GM23248 (cell line): ENCODE measurements around the gene PRKAR1B. TPM values are rescaled to one million over a fixed set of nuclear protein-coding genes. Genes with fewer than 3 reads are reported as not detected.

ENCODE experiments used
- DNase-seq: peaks from one replicate; pipeline ENCODE4 v3.0.0-alpha.2; 2015
- H2AFZ ChIP-seq: fragments of 200-600 bp; sonication (generic); 2 replicates; pipeline ENCODE4 v1.6.1; 2016; ENCODE audit warnings: antibody characterized with exemption
- H3F3A ChIP-seq: fragments of 200-600 bp; sonication (generic); 2 replicates; pipeline ENCODE4 v1.6.1; 2016; ENCODE audit warnings: mild to moderate bottlenecking, antibody characterized with exemption, mixed run types; ENCODE audit not compliant: insufficient read depth
- H3K27ac ChIP-seq: fragments of 200-600 bp; sonication (generic); 2 replicates; pipeline ENCODE4 v1.5.1; 2016; ENCODE audit warnings: mild to moderate bottlenecking
- H3K27me3 ChIP-seq: fragments of 200-600 bp; sonication (generic); replicated peaks from 2 replicates; pipeline ENCODE4 v1.6.1; 2016; ENCODE audit warnings: mild to moderate bottlenecking; ENCODE audit not compliant: insufficient read depth
- H3K36me3 ChIP-seq: fragments of 200-600 bp; sonication (generic); 2 replicates; pipeline ENCODE4 v1.6.1; 2016; ENCODE audit warnings: low read depth, mild to moderate bottlenecking
- H3K4me1 ChIP-seq: fragments of 200-600 bp; sonication (generic); 2 replicates; pipeline ENCODE4 v1.6.1; 2016; ENCODE audit warnings: mild to moderate bottlenecking; ENCODE audit not compliant: insufficient read depth
- H3K4me2 ChIP-seq: fragments of 200-600 bp; sonication (generic); one replicate; pipeline ENCODE4 v1.6.1; 2016; ENCODE audit warnings: mild to moderate bottlenecking; ENCODE audit not compliant: unreplicated experiment
- H3K4me3 ChIP-seq: fragments of 200-600 bp; sonication (generic); 2 replicates; pipeline ENCODE4 v1.5.1; 2016; ENCODE audit warnings: mild to moderate bottlenecking
- H3K79me2 ChIP-seq: fragments of 200-600 bp; sonication (generic); 2 replicates; pipeline ENCODE4 v1.6.1; 2016; ENCODE audit warnings: mild to moderate bottlenecking; ENCODE audit not compliant: insufficient read depth
- H3K9ac ChIP-seq: fragments of 200-600 bp; sonication (generic); 2 replicates; pipeline ENCODE4 v1.6.1; 2016; ENCODE audit warnings: mild to moderate bottlenecking
- H3K9me2 ChIP-seq: fragments of 200-600 bp; sonication (generic); 2 replicates; pipeline ENCODE4 v1.6.1; 2016; ENCODE audit warnings: mixed run types, mild to moderate bottlenecking, moderate library complexity; ENCODE audit not compliant: insufficient read depth
- H3K9me3 ChIP-seq: fragments of 200-600 bp; sonication (generic); one replicate; pipeline ENCODE4 v1.6.1; 2017; ENCODE audit warnings: low read depth
- H4K20me1 ChIP-seq: fragments of 200-600 bp; sonication (generic); 2 replicates; pipeline ENCODE4 v1.6.0; 2016; ENCODE audit not compliant: insufficient read depth
- EZH2 ChIP-seq: fragments of 200-600 bp; sonication (generic); IDR thresholded peaks from 2 replicates; pipeline ENCODE4 v1.6.1; 2018; ENCODE audit warnings: antibody characterized with exemption, mild to moderate bottlenecking; ENCODE audit not compliant: insufficient read depth, poor library complexity, severe bottlenecking
- EZH2phosphoT487 ChIP-seq: fragments of 200-600 bp; sonication (generic); IDR thresholded peaks from 2 replicates; pipeline ENCODE4 v1.6.1; 2018; ENCODE audit warnings: antibody characterized with exemption, moderate library complexity, mild to moderate bottlenecking, low read depth; ENCODE audit not compliant: insufficient read depth
- WGBS, 2 experiments: methylation state at CpG; one replicate each; pipeline ENCODE4 v1.1.6; 2015 to 2017; ENCODE audit warnings: low lambda C conversion rate in 2 of 2, low coverage in 1 of 2; ENCODE audit errors: missing lambda C conversion rate in 2 of 2; 5-methylcytosine and 5-hydroxymethylcytosine counted together
- in situ Hi-C: fragments of 300-500 bp; cut with MboI; formaldehyde crosslinking; loops from 2 replicates; pipeline ENCODE4 v1.15.0; 2020
- polyA plus RNA-seq: library from polyadenylated mRNA; unstranded; fragments of >200 nt; fragmentation: Nextera tagmentation; extraction: Ambion mirVana; gene quantifications from 2 replicates; pipeline ENCODE4 v1.2.1, GENCODE V29; 2016
- total RNA-seq: library from RNA; depleted of rRNA; stranded (reverse); fragments of >200 nt; shearing (Covaris generic); gene quantifications from 2 replicates; pipeline ENCODE4 v1.2.3, GENCODE V29; 2014

The PRKAR1B gene
- total and polyA plus RNA-seq, 2 experiments from 2014 or later = 10.2 to 12.9 TPM

DNA sequence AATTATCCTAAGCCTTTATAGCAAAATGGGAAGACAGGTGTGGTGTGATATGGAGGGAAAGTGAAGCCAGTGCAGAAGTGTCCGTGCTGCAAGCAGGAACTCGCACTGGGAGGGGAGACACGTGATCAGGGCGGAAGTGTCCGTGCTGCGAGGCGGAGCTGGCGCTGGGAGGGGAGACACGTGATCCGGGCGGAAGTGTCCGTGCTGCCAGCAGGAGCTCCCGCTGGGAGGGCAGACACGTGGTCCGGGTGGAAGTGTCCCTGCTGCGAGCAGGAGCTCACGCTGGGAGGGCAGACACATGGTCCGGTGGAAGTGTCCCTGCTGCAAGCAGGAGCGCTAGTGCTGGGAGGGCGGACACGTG lies 40.5 kb upstream of the PRKAR1B start:
- H3K9ac ChIP-seq = no peak overlapping the region
- DNase-seq = no peak
- no peaks in the 10 kb centered on the region for H3K79me2 ChIP-seq
- peaks cover 7% of the 10 kb centered on the region; the same call in 1 of the 2 replicates for H3K36me3 ChIP-seq
- no peak overlapping the region for H2AFZ ChIP-seq
- H3K4me2 ChIP-seq = no peak overlapping the region
- TF ChIP-seq EZH2 (no peak), EZH2phosphoT487 (no peak)
- in situ Hi-C loops = loop anchor here (5.0 kb wide), 1 partner anchor 445 kb away; no protein-coding TSS in a partner anchor
- 86 to 92% methylated on average over 19 to 20 of the region's 21 CpGs for WGBS, 2 experiments
- no peaks in the 10 kb centered on the region for H4K20me1 ChIP-seq
- H3K27ac ChIP-seq = no peak overlapping the region
- no peaks in the 10 kb centered on the region for H3K9me2 ChIP-seq
- no peaks in the 10 kb centered on the region for H3K27me3 ChIP-seq
- no peaks in the 10 kb centered on the region for H3F3A ChIP-seq
- H3K9me3 ChIP-seq = no peaks in the 10 kb centered on the region
- no peak overlapping the region for H3K4me3 ChIP-seq
- no peaks in the 10 kb centered on the region for H3K4me1 ChIP-seq

GRCh38 chr7:765383-765782 lies 38.3 kb upstream of the PRKAR1B start:
- Histone ChIP-seq H3K4me3 (no peak overlapping the region), H3K9me3 (no peaks in the 10 kb centered on the region), H3F3A (no peaks in the 10 kb centered on the region), H3K9me2 (no peaks in the 10 kb centered on the region), H3K79me2 (no peaks in the 10 kb centered on the region), H4K20me1 (no peaks in the 10 kb centered on the region), H3K4me1 (no peaks in the 10 kb centered on the region), H3K4me2 (no peak overlapping the region), H3K27ac (no peak overlapping the region), H3K27me3 (no peaks in the 10 kb centered on the region), H2AFZ (no peak overlapping the region), H3K9ac (no peak overlapping the region), H3K36me3 (peaks cover 7% of the 10 kb centered on the region; the same call in 1 of the 2 replicates)
- 94% methylated on average over 7 of the region's 7 CpGs for WGBS, 2 experiments
- DNase-seq = no peak
- TF ChIP-seq EZH2 (no peak), EZH2phosphoT487 (no peak)
- in situ Hi-C loops = loop anchor here (5.0 kb wide), 1 partner anchor 443 kb away; no protein-coding TSS in a partner anchor

GRCh38 chr7:763762-764161 lies 36.7 kb upstream of the PRKAR1B start:
- Histone ChIP-seq H3K4me3 (no peak overlapping the region), H4K20me1 (no peaks in the 10 kb centered on the region), H2AFZ (no peak overlapping the region), H3K4me1 (no peaks in the 10 kb centered on the region), H3K27ac (no peak overlapping the region), H3F3A (no peaks in the 10 kb centered on the region), H3K4me2 (no peak overlapping the region), H3K36me3 (peaks cover 7% of the 10 kb centered on the region; the same call in 1 of the 2 replicates), H3K27me3 (no peaks in the 10 kb centered on the region), H3K9me2 (no peaks in the 10 kb centered on the region), H3K9me3 (no peaks in the 10 kb centered on the region), H3K79me2 (no peaks in the 10 kb centered on the region), H3K9ac (no peak overlapping the region)
- 93 to 95% methylated on average over 19 of the region's 19 CpGs for WGBS, 2 experiments
- in situ Hi-C loops = no loop called here
- DNase-seq = no peak
- TF ChIP-seq EZH2phosphoT487 (no peak), EZH2 (no peak)

- Histone ChIP-seq H3K27ac (no peak overlapping the region), H3K9ac (no peak overlapping the region), H3K4me2 (no peak overlapping the region), H3K4me1 (no peaks in the 10 kb centered on the region), H3K4me3 (no peak overlapping the region), H3F3A (no peaks in the 10 kb centered on the region), H3K79me2 (no peaks in the 10 kb centered on the region), H4K20me1 (no peaks in the 10 kb centered on the region), H3K36me3 (peaks cover 7% of the 10 kb centered on the region; the same call in 1 of the 2 replicates), H3K9me2 (no peaks in the 10 kb centered on the region), H3K9me3 (no peaks in the 10 kb centered on the region), H2AFZ (no peak overlapping the region), H3K27me3 (no peaks in the 10 kb centered on the region)
- WGBS, 2 experiments = 64 to 73% methylated on average over 5 of the region's 5 CpGs
- in situ Hi-C loops = no loop called here
- no peak for TF ChIP-seq EZH2phosphoT487
- no peak for DNase-seq
Measured at GRCh38 chr7:762885-763284, 35.8 kb upstream of the PRKAR1B start.

- H2AFZ ChIP-seq = no peak overlapping the region
- no peak overlapping the region for H3K4me3 ChIP-seq
- DNase-seq = no peak
- H3K79me2 ChIP-seq = no peaks in the 10 kb centered on the region
- H3K9me2 ChIP-seq = no peaks in the 10 kb centered on the region
- no peak overlapping the region for H3K9ac ChIP-seq
- no peak overlapping the region for H3K27ac ChIP-seq
- no peaks in the 10 kb centered on the region for H4K20me1 ChIP-seq
- 96 to 98% methylated on average over 11 of the region's 11 CpGs for WGBS, 2 experiments
- H3K4me1 ChIP-seq = no peaks in the 10 kb centered on the region
- H3K4me2 ChIP-seq = no peak overlapping the region
- no peaks in the 10 kb centered on the region for H3F3A ChIP-seq
- in situ Hi-C loops = no loop called here
- TF ChIP-seq EZH2 = no peak
- TF ChIP-seq EZH2phosphoT487 = no peak
- H3K27me3 ChIP-seq = no peaks in the 10 kb centered on the region
- H3K9me3 ChIP-seq = no peaks in the 10 kb centered on the region
- peaks cover 7% of the 10 kb centered on the region; the same call in 1 of the 2 replicates for H3K36me3 ChIP-seq
Measured at GRCh38 chr7:761631-762030, 34.5 kb upstream of the PRKAR1B start.
